ENCODE data around the gene C1orf159. TPM values are rescaled to one million over a fixed set of nuclear protein-coding genes. Genes with fewer than 3 reads are reported as not detected.

The C1orf159 gene
- total and polyA plus RNA-seq, 2 experiments from 2014 or later: 9.6 to 21.5 TPM

- peak overlapping the region; percentile 78 for H3K4me2 ChIP-seq
- Mint-ChIP-seq H3K9me3 (no peaks in the 10 kb centered on the region), H3K27ac (no peak overlapping the region), H3K27me3 (ENCODE audit: insufficient read depth, low read depth, poor library complexity) (peaks cover 6% of the 10 kb centered on the region), H3K36me3 (ENCODE audit: low read depth) (no peaks in the 10 kb centered on the region), H3K4me3 (peak overlapping the region; percentile 67), H3K4me1 (peaks cover 15% of the 10 kb centered on the region)
- H2AFZ ChIP-seq: no peak overlapping the region
- no peaks in the 10 kb centered on the region for H3K36me3 ChIP-seq (ENCODE audit: insufficient read depth)
- H3F3A ChIP-seq (replicated peaks; ENCODE audit: low read depth): no peaks in the 10 kb centered on the region
- no peaks in the 10 kb centered on the region for H3K79me2 ChIP-seq (replicated peaks; ENCODE audit: insufficient read depth)
- DNase-seq (ENCODE audit: low spot score) (no peak), ATAC-seq (peak; percentile 8)
- no peak for TF ChIP-seq ZNF462 (CRISPR knock-in tag; IDR thresholded peaks at IDR 0.05)
- no peak for TF ChIP-seq ETS1 (IDR thresholded peaks at IDR 0.05)
- no peak for TF ChIP-seq JUNB (IDR thresholded peaks at IDR 0.05; ENCODE audit: unreplicated experiment)
- no peaks in the 10 kb centered on the region for H4K20me1 ChIP-seq (replicated peaks; ENCODE audit: insufficient read depth)
- H3K9me2 ChIP-seq (ENCODE audit: insufficient read depth): no peaks in the 10 kb centered on the region
- no peak overlapping the region for H3K27ac ChIP-seq (ENCODE audit: low read depth)
- H3K27me3 ChIP-seq (ENCODE audit: insufficient read depth): peaks cover 6% of the 10 kb centered on the region; the same call in 1 of the 2 replicates
- peaks cover 10% of the 10 kb centered on the region; the same call in 1 of the 2 replicates for H3K4me1 ChIP-seq (ENCODE audit: insufficient read depth)
- peak overlapping the region; percentile 56 for H3K4me3 ChIP-seq
Observed at GRCh38 chr1:1137256-1138045, 21.6 kb upstream of the C1orf159 start.
